ENCODE measurements around the gene PITPNC1.

- TF ChIP-seq POLR2A (IDR thresholded peaks at IDR 0.05) = no peak
- TF ChIP-seq CTCF (IDR thresholded peaks at IDR 0.05 in 4 of 5, conservative IDR thresholded peaks at IDR 0.05 in 1 of 5) = no peak
Observed at GRCh38 chr17:67436233-67436632, 59.2 kb downstream of the PITPNC1 start.

Measured in gastrocnemius medialis (tissue), 4 donors.